Activated CD4-positive, alpha-beta memory T cell treated with anti-CD3 and anti-CD28 coated beads, Interleukin-2, amount 10 ng/mL, durations not matched to agents 7 days and 5 days (primary cell): ENCODE measurements around the gene AIFM2. TPM values are rescaled to one million over a fixed set of nuclear protein-coding genes. Genes with fewer than 3 reads are reported as not detected.

Experiments
- total RNA-seq, 2 experiments: library from RNA; stranded (reverse); gene quantifications; one replicate each; pipeline ENCODE4 v1.2.3, GENCODE V29; 2021

AIFM2 gene
- total RNA-seq, 2 experiments from 2014 or later, result 3.7 to 3.8 TPM

Other genes with a start within 250 kb of the AIFM2 start
- gene MACROH2A2, start 80.0 kb downstream of the AIFM2 start, total RNA-seq, result 1 to 10 TPM; 5.5 to 5.8 TPM
- 1 to 10 TPM; 9.3 to 9.8 TPM for gene TYSND1, start 13.9 kb upstream of the AIFM2 start, total RNA-seq
- 10 to 100 TPM; 81.4 to 85.6 TPM for gene SAR1A, start 37.7 kb upstream of the AIFM2 start, total RNA-seq
- 100 to 1,000 TPM; 155 to 158 TPM for gene PPA1, start 100.6 kb upstream of the AIFM2 start, total RNA-seq
- gene NPFFR1, start 151.2 kb upstream of the AIFM2 start, total RNA-seq, result not detected
- gene LRRC20, start 249.8 kb upstream of the AIFM2 start, total RNA-seq, result 10 to 100 TPM in 1 of 2 experiments, 1 to 10 TPM in 1; 9.8 to 10.3 TPM